ENCODE results near the gene KLHDC8A. TPM values are rescaled to one million over a fixed set of nuclear protein-coding genes. Genes with fewer than 3 reads are reported as not detected.

KLHDC8A gene
- total and polyA plus RNA-seq, 2 experiments from 2014 or later: 0.71 to 1.2 TPM

GRCh38 chr1:205287767-205288559 is 68.8 kb downstream of the KLHDC8A start:
- Histone ChIP-seq H3K4me3 (no peak overlapping the region), H3K27me3 (no peaks in the 10 kb centered on the region), H3K9me3 (ENCODE audit: low read depth) (no peaks in the 10 kb centered on the region), H3K27ac (no peak overlapping the region), H3K36me3 (no peaks in the 10 kb centered on the region), H3K4me1 (ENCODE audit: low read depth) (peaks cover 16% of the 10 kb centered on the region)
- no peak for DNase-seq (ENCODE audit: low read depth in 1 of 2, low spot score in 1 of 2)
- TF ChIP-seq, protein P1, sequence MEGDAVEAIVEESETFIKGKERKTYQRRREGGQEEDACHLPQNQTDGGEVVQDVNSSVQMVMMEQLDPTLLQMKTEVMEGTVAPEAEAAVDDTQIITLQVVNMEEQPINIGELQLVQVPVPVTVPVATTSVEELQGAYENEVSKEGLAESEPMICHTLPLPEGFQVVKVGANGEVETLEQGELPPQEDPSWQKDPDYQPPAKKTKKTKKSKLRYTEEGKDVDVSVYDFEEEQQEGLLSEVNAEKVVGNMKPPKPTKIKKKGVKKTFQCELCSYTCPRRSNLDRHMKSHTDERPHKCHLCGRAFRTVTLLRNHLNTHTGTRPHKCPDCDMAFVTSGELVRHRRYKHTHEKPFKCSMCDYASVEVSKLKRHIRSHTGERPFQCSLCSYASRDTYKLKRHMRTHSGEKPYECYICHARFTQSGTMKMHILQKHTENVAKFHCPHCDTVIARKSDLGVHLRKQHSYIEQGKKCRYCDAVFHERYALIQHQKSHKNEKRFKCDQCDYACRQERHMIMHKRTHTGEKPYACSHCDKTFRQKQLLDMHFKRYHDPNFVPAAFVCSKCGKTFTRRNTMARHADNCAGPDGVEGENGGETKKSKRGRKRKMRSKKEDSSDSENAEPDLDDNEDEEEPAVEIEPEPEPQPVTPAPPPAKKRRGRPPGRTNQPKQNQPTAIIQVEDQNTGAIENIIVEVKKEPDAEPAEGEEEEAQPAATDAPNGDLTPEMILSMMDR (IDR thresholded peaks at IDR 0.05; ENCODE audit: low read depth, low read length): no peak

DNA sequence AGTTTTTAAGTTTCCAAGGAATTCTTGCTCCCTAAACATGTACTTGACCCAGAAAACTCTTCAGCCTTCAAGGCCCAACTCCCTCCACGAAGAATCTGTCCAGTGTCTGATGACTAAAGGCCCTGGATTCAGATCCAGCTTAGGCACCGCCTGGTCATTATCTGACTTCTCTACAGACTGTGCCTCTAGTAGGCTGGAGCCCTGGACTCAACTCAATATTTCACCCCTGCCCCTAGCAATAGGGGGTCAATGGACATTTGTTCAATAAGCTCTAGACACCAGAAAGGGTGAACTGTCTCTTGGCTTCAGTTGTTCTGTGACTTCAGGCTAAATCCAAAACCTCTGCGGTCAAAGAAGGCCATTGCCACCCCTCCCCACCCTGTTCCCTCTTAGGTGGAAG is 69.6 kb downstream of the KLHDC8A start:
- Histone ChIP-seq H3K36me3 (no peaks in the 10 kb centered on the region), H3K27ac (no peak overlapping the region), H3K9me3 (ENCODE audit: low read depth) (no peaks in the 10 kb centered on the region), H3K4me1 (ENCODE audit: low read depth) (peaks cover 16% of the 10 kb centered on the region), H3K27me3 (no peaks in the 10 kb centered on the region), H3K4me3 (no peak overlapping the region)
- TF ChIP-seq, protein P1 (IDR thresholded peaks at IDR 0.05; ENCODE audit: low read depth, low read length): no peak
- no peak for DNase-seq (ENCODE audit: low read depth in 1 of 2, low spot score in 1 of 2)

DNA sequence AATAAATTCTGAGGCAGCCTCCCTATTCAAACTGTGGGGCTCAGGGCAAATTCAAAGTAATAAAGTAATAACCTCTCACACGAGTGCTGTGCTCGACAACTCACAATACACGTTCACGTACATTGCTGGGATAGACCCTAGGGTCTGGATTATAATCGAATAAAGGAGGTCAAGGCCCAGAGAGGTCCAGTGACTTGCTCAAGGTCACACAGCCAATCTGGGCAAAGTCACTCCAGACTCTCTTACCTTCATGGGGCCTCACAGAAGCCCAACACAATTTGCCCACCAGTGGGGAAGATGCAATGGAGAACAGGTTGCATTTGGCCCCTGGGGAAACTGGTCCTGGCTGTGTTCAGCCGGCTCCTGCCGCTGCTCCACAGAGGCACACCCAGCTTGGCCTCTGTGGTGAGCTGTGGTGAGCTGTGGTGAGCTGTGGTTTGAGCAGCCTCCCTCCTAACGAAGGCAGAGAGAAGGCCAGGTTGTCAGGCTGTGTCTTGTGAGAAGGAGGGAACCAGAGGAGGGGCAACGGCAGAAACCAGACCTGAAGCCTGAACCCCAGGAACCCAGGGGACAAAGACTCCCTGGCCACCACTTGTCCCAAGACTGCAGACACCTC is 70.3 kb downstream of the KLHDC8A start:
- no peaks in the 10 kb centered on the region for H3K27me3 ChIP-seq
- H3K27ac ChIP-seq: no peak overlapping the region
- H3K4me3 ChIP-seq: no peak overlapping the region
- TF ChIP-seq, protein P1 (IDR thresholded peaks at IDR 0.05; ENCODE audit: low read depth, low read length): no peak
- peaks cover 16% of the 10 kb centered on the region for H3K4me1 ChIP-seq (ENCODE audit: low read depth)
- peak in 1 of 2 donors; percentile 48 for DNase-seq (ENCODE audit: low read depth in 1 of 2, low spot score in 1 of 2)
- no peaks in the 10 kb centered on the region for H3K36me3 ChIP-seq
- H3K9me3 ChIP-seq (ENCODE audit: low read depth): no peaks in the 10 kb centered on the region

Other genes starting within 250 kb of the KLHDC8A start
- 8.1 and 12.4 TPM in 2 replicates for gene RBBP5, start 234.9 kb downstream of the KLHDC8A start, total RNA-seq
- gene RBBP5, start 234.9 kb downstream of the KLHDC8A start, polyA plus RNA-seq: 9.2 and 15.0 TPM in 2 replicates
- gene DSTYK, start 145.2 kb downstream of the KLHDC8A start, total RNA-seq: 7.8 and 11.3 TPM in 2 replicates
- 8.8 and 13.5 TPM in 2 replicates for gene DSTYK, start 145.2 kb downstream of the KLHDC8A start, polyA plus RNA-seq
- 10.9 and 11.9 TPM in 2 replicates for gene TMCC2, start 129.0 kb downstream of the KLHDC8A start, total RNA-seq
- 6.3 and 9.0 TPM in 2 replicates for gene TMCC2, start 129.0 kb downstream of the KLHDC8A start, polyA plus RNA-seq
- 3.4 and 4.3 TPM in 2 replicates for gene NUAK2, start 35.2 kb downstream of the KLHDC8A start, total RNA-seq
- 2.1 and 3.4 TPM in 2 replicates for gene NUAK2, start 35.2 kb downstream of the KLHDC8A start, polyA plus RNA-seq
- gene LEMD1, start 65.1 kb upstream of the KLHDC8A start, total RNA-seq: not detected in 2 replicates
- not detected in 2 replicates for gene LEMD1, start 65.1 kb upstream of the KLHDC8A start, polyA plus RNA-seq
- gene BLACAT1, start 99.1 kb upstream of the KLHDC8A start, total RNA-seq: 0.56 and 0.66 TPM in 2 replicates
- 0.86 TPM in 1 of 2 replicates, not detected in the other for gene BLACAT1, start 99.1 kb upstream of the KLHDC8A start, polyA plus RNA-seq
- 22.3 and 42.0 TPM in 2 replicates for gene CDK18, start 147.7 kb upstream of the KLHDC8A start, total RNA-seq
- 29.8 and 46.2 TPM in 2 replicates for gene CDK18, start 147.7 kb upstream of the KLHDC8A start, polyA plus RNA-seq

All from cardiac muscle cell (in vitro differentiated cells and primary cell).